Activated CD8-positive, alpha-beta memory T cell treated with anti-CD3 and anti-CD28 coated beads, Interleukin-2, amount 50 U/mL, for 4 hours (primary cell): ENCODE measurements around the gene NBAS.
"Not testable (repeated sequence)": the region's sequence is repeated elsewhere in the genome, so short reads cannot be mapped to it uniquely, and the experiment has no call there.

Experiments
- DNase-seq: peaks from one replicate; pipeline ENCODE4 v3.0.0-alpha.2; 2020

NBAS gene

DNA sequence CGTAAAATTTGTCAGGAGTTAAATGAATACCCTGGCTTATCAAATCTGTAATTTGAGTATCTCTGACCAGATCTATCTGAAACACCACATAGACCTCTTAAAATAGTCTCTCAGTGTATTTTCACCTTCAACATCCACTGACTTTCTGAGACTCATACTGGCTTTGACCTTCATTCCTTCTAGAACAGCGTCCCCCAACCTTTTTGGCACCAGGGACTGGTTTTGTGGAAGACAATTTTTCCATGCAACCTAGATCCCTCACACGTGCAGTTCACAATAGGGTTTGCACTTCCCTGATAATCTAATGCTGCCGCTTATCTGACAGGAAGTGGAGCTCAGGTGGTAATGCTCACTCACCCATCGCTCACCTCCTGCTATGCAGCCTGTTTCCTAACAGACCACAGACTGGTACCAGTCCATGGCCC lies 3.2 kb downstream of the NBAS start:
- no peak for DNase-seq

DNA sequence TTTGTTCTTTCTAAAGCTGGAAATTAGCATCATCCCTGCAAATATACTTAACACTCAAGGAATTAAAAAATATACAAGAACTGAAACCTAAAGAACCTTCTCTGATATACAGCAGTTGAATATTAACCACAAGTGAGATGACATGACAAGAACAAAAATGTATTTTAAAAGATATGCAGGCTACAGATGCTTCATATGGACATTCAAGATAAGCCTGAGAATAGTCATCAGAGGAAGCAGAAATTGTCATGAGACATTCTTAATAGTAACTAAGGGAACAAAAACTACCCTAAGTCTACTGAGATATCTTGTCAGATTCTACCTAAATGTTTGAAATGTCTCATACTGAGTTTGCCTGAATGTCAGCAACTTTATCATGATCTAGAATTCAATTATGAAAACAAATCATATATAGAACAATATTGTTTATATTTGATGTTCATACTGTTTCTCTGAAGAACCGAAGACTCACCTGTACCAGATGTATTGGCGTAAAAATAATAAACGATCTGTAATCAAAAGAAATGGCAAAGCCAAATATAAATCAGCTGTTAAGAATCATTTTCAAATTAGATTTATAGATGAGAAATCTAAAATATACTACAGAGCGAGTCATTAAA lies 4.7 kb downstream of the NBAS start:
- no peak for DNase-seq

DNA sequence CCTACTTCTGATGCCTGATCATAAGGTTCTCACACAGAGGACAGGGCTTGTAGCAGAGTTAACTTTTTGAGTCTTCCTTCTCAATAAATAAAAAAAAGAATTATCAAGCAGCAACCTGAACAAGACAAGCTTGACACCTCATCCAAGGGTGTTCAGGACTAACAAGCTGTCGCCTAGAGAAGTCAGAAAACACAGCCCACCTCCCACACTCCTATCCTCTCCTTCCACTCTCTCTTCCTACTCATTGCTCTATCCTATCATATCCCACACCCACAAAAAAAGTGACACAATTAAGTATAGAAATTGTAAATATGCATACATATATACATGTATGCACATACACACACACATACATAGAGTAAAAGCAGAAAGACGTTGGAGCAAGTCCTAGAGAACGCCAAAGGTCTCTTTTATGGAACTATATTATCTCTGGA lies 5.4 kb downstream of the NBAS start:
- DNase-seq, result no peak

DNA sequence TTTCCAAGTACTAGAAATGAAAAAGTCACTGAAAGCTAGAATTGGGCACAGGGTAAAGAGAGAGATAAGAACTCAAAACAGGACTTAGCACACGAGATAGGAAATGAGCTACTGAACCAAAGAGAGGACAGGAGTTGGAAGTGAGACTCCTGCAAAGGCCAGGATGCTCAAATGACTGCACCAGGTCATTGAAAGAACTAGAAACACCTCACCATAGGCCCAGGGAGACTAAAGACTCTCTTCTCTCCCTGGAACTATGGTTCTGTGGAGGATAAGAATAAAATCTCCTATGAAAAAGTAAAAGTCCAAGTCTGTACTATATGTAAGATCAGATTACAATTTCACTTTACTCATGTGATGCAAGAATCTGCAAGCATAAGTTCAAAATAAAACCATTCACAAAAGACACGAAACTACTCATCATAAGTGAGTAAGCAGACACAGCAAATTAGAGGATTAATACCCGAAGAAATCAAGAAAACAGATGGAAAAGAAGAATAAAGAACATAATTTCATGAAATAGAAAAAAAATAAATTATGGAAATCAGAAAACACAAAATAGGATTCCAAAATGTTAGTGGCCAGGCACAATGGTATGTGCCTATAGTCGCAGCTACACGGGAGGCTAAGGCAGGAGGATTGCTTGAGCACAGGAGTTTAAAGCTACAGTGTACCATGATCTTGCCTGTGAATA lies 6.5 kb downstream of the NBAS start:
- no peak for DNase-seq

DNA sequence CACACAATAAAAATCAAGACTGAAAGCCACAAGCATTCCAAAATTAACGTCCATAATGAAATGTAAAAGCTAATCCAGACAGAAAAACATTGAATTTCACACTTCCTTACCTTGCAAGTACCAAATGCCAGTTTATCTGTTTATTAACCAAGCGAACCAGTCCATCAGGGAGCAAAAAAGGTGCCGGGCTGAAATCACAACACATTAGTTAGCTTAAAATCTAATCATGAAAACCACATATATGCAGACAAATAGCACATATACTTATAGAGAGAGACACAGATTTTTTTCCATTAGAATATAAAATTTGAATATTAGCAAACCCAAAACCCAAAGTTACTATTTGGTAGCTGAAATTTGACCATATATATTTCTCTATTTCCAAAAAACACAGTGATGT lies 7.2 kb downstream of the NBAS start:
- no peak for DNase-seq

DNA sequence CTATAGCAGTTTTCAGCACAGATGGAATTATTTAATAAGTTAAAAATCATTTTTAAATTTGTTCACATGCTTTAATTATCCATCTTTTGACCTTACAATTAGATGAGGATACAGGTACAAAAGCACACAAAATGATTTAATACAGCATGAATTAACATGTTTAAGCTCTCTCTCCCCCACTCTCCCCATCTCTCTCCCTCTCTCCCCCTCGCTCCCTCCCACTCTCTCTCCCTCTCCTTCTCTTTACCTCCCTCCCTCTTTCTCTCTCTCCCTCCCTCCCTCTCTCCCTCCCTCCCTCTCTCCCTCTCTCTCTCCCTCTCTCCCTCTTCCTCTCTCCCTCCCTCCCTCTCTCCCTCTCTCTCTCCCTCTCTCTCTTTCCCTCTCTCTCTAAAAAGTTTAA lies 7.6 kb downstream of the NBAS start:
- no peak for DNase-seq

DNA sequence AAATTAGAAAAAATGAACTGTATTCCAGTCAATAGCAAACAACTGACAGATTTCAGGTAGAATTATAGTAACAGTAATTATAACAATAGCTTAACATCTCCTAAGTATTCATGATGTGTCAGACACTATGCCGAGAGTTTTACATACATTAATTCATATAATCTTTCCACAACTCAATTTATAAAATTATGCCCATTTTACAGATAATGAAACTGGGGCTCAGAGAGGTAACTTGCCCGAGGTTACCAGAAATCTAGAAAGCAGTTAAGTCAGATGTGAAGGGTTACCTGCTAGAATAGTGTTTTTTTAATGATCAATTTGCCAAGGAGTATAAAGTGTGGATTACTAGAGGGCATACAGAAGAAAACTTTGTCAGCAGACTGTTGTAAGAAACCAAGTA lies 12.2 kb downstream of the NBAS start:
- no peak for DNase-seq

DNA sequence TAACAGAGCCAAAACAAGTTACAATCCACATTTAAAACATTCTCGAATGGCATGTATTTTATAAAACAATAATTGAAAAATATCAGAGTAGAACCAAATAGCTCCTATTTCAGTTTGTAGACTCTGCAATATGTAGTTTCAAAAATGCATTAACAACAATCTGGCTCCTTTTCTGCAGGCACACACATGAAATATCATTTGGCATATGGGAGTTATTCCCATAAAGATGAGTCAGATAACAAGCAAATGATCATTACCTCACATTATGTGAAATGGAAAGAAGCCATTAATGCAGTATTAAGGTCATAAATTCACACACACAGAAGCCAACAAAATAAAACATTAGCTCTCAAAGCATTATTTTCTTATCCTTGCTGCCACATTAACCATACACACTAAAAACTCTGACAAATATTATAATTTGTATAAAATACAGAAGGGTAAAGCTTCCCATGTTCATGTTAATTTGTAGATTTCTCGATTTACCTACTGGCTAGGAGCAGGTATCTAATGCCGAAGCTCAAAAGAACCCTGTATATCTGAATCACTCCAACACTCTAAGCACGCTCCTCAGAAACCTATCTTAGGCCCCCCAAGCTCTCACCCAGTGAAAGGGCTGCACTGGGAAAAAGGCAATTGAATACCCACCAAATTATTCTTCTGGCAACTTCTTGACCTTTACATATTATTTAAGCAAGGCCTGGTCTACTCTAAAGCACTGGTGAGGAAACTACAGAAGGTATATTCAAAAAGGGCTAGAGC lies 13.8 kb downstream of the NBAS start:
- DNase-seq, result no peak

DNA sequence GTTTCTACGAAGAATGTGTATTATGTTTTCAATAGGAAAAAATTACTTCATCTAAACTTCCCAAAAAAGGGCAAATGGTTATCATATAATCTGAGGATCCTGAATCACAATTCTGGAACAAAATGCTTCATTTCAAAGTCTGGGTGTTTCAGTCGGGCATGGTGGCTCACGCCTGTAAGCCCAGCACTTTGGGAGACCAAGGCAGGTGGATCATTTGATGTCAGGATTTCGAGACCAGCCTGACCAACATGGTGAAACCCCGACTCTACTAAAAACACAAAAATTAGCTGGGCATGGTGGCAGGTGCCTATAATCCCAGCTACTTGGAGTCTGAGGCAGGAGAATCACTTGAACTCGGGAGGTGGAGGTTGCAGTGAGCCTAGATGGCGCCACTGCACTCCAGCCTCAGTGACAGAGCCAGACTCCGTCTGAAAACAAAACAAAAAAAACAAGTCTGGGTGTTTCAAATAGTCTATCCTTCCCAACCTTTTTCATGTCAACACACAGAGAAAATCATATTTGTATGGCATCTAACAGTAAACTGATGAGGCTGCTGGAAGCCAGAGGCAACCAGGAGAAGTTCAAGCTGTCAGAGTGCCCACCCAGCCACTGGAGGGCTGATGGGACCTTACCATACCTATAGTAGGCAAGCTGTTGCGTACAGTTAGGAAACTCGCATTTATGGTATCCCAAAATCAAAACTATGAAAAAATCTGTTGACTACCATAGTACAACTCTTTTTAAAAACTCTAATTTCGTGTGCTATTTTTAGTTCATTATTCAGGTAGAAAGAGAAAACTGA lies 14.6 kb downstream of the NBAS start:
- no peak for DNase-seq

DNA sequence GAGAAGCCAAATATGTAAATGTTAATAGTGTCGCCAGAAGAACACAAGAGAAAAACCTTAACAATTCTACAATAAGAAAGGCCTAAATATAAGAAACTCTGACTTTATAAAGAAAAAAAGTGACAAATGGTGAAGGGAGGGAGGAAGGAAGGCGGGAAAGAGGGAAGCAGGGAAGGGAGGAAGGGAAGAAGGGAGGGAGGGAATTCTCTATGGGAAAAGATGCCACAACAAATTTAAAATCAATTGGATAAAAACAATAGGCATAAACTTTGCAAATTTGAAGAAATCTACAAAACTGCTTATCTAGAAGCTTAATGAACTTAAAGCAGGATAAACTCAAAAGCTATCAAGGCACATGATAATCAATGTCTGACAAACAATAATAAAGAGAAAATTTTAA lies 16.9 kb downstream of the NBAS start:
- DNase-seq, result no peak

DNA sequence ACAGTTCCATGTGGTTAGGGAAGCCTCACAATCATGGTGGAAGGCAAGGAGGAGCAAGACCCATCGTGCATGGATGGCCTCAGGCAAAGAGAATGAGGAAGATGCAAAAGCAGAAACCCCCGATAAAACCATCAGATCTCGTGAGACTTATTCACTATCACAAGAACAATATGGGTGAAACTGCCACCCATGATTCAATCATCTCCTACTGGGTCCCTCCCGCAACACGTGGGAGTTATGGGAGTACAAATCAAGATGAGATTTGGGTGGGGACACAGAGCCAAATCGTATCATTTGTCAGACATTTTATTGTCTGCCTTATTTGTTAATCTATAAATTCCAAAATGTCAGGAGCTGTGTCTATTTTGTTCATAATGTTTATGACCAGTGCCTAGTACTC lies 17.6 kb downstream of the NBAS start:
- no peak for DNase-seq

DNA sequence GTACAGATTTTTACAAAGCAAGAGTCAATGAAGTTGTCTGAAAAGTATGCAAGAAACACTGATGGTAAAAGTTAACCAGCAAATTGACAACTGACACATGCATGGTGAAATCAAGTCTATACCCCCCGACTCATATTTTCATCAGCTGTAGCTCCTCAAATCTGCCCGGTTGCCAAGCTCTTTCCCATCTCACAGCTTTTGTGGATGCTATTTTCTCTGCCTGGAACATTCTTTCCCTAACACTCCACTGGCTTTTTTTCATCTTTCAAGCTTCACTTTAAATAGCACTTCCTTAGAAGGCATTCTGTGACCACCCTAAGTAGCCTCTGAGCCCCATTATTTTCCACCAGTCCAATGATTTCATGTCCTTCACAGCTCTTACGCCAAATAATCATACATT lies 18.1 kb downstream of the NBAS start:
- DNase-seq, result no peak

DNA sequence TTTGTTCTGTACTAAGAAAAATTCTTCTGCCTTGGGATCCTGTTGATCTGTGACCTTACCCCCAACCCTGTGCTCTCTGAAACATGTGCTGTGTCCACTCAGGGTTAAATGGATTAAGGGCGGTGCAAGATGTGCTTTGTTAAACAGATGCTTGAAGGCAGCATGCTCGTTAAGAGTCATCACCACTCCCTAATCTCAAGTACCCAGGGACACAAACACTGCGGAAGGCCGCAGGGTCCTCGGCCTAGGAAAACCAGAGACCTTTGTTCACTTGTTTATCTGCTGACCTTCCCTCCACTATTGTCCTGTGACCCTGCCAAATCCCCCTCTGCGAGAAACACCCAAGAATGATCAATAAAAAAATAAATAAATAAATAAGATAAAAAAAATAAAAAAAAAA lies 18.9 kb downstream of the NBAS start:
- DNase-seq, result not testable (repeated sequence)

DNA sequence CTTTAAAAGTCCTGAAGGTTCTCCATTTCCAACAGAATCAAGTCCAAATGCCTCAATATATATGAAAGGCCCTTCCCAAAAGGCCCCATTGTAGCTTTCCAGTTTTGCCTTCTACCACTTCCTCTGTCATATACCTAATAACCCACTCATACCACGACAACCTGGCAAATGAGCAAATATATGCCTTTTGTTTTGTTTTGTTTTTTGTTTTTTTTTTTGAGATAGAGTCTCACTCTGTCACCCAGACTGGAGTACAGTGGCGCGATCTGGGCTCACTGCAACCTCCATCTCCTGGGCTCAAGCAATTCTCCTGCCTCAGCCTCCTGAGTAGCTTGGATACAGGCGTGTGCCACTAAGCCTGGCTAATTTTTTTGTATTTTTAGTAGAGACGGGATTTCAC lies 20.6 kb downstream of the NBAS start:
- DNase-seq, result not testable (repeated sequence)

DNA sequence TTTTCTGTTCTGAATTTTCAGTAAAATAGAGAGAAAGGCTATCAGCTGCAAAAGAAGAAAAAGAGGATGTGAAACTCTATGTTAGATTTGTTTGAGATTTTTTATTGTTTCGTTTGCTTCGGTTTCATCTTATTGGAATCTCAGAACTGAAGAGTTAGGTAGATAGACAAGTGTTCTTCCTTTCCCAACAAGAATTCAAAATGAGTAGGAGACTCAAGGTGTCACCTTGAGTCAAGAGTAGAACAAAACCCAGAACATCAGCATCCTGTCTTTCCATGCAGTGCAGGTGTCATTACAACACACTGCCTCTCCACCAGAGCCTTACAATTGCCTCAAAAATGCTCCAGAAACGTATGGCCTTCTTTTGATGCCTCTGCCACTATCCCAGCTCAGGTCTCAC lies 21.1 kb downstream of the NBAS start:
- DNase-seq, result no peak

DNA sequence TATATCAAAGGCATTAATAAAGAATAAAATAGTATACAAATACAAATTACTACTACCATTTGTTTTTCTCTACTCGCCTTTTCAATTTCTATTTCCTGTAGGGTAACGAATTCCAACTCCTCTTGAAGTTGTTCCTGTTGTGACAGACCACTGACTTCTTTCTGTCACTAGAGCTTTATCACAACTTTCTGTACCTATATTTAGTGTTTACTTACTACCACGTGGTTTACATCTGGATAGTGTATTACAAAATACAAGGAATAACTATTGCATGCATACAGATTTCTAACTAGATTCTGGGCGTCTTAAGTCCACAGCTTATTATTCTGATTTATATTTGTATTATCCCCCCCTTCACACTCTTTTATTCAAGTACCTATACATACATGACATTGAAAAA lies 22.3 kb downstream of the NBAS start:
- DNase-seq, result no peak

DNA sequence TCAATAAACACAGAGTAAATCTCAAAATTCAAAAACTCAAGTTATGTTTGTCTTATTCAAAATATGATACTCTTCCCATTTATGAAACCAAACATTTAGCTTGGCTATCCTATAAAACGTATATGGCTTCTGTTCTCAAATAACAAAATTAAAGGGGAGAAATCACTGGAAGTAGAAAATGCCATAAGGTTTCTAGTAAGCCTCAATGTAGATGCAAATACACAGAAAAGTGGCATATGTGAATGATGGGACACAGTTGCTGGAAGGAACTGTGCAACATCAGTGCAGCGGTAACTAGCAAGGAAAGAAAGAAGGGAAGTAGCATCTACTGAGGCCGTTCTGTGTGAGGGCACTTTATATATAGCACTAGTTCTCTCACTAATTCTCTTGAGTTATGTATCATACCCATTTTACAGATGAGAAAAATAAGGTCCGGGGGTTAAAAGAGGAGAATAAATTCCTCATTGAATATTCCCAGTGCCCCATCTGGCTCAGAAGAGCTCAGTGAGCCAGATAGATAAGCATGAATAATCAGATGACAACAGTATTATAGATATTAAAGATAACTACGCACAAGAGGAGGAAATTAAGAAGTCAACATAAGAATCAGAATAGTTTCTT lies 27.2 kb downstream of the NBAS start:
- no peak for DNase-seq

DNA sequence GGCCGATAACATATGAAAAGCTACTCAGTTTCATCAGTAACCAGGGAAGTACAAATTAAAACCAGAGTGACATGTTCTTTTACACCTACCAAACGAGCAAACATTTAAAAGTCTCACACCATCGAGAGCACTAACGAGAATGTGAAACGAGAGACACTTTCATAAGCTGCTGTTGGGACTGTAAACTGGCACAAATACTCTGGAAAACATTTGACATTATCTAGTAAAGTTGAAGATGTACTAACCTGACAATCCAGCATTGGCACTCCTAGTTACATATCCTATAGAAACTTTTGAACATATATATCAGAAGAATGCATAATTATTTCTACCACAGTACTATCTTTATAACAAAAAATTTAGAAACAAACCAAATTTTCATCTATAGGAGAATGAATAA lies 28.1 kb downstream of the NBAS start:
- DNase-seq, result no peak

DNA sequence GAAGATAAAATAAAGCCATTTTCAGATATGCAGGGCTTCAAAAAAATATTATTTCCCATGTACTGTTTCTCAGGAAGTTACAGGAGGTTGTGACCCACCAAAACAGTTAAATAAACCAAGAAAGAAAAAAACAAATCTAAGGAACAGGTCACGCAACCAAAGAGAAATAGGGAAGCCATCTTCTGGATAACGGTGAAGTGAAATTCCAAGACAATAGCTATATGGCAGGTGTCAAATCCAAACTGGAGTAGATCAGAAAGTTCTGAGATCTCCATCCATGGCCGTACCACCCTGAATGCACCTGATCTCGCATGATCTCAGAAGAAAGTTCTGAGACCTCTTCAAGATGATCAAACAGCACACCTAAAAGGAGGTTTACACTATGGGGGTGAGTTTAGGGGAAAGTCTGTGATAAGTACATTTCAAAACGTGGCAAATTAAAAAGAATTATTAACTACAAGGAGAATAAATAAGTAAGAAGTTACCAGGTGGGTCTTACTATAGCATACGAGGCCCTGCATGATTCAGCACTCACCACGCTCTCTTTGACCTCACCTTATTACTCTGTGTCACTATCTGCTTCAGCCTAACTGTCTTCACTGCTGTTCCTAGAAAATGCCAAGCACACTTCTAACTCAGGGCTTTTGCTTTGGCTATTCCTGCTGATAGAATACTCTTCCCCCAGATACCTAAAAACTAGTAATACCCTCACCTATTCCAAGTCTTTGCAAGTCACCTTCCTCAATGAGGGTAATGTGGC lies 29.9 kb downstream of the NBAS start:
- no peak for DNase-seq

DNA sequence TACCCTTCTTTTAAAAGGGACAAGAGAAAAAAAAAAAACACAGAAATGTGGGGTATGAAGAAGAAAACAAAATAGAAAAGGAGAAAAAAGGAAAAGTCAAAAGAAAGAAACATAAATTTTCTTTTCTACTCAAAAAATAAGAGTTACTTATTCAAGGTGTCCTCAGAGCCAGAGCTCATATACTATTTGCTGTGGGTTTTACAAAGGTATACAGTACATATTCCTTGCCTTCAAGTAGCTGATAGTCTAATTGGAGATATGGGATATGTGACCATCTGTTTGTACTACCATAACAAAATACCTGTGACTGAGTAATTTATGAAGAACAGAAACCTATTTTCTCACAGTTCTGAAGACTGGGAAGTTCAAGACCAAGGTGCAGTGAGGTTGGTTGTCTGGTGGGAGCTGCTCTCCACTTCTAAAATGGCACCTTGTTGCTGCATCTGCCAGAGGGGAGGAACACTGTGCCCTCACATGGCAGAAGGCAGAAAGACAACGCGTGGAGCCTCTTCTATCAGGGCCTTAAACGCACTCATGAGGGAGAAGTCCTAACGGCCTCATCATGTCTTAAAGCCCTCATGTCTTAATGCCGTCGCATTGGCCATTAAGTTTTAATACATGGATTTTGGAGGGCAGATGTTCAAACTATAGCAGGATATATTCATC lies 33.9 kb downstream of the NBAS start:
- no peak for DNase-seq

DNA sequence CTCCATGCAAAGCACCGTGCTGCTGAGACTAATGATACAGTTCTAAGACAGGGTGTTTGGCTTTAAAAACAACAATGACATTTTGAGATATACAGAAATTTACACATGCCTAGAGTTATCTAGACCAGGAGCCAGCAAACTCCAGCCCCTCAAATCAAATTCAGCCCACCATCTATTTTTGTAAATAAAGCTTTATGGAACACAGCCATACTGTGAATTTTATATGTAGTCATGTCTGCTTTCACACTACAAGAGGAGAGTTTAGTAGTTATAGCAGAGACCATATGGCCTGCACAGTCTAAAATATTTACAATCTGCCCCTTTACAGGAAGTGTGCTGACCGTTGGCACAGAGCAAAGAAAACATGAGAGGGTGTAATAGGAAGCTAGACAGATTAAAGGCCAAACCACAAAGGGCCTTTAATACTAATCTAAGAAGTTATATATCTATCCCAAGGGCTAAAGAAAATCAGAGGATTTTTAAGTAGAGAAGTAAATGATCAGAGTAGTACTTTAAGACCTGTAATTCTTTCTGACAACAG lies 39.4 kb downstream of the NBAS start:
- no peak for DNase-seq
